ENCODE data around the gene NACC2. TPM values are rescaled to one million over a fixed set of nuclear protein-coding genes. Genes with fewer than 3 reads are reported as not detected.
"Not testable (repeated sequence)": the region's sequence is repeated elsewhere in the genome, so short reads cannot be mapped to it uniquely, and the experiment has no call there.

The NACC2 gene
- polyA plus RNA-seq, 3 donors, result 5.3 to 15.5 (median 9.1) TPM

DNA sequence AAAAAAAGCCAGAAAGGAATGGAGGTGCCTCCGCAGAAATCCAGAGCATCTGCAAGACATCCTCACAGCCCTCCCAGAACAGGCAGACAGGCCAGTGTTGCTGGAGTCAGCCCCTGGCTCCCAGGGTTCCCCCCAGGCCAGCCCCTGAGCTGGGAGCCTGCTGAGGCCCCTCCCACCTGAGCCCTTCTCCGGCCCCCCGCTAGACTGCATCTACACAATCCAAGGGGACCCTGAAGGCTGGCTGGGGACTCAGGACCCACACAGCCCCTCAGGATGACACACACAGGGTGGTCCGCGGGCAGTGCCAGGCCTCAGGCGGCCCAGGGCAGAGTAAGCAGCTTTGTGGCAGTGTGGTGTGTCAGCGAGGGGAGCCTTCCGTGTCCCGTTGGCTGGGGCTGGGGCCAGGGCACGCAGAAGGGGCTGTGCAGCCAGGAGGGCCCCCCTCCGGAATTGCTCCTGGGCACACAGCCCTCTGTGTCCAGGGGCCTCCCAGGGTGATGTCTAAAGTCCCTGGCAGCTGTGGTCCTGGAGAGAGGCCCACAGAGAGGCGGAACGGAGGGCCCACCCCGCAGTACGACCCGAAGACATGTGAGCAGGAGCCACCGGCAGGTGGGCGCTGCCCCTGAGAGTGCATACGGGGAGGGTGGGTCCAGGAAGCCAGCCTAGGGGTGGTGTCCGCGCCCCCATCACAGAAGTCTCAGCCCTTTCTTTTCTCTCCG lies 20.7 kb upstream of the NACC2 start:
- 89 to 90% (median 89%) methylated on average over 19 to 22 of the region's 22 CpGs for WGBS, 3 donors
- no peak overlapping the region for H3K27ac ChIP-seq (ENCODE audit: low read depth, low read length)

DNA sequence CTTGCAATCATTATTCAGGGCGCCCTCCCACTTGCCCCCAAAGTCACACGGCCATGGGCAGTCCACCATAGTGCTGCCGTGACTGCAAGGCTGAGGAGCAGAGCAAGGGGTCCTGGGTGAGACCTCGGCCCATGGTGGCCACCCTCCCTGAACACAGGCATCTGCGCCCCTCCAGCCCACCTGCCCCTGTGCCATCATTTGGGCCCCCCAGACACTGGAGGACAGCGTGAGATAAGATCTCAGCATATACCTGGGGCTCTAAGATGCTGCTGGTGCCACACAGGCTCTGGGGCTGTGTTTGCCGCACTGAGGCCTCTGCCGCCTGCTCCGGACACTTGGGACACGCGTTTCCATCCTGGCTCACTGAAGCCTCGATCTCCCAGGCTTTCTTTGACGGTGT lies 20.1 kb upstream of the NACC2 start:
- WGBS, 3 donors, result 87 to 95% (median 89%) methylated on average over 13 of the region's 13 CpGs
- H3K27ac ChIP-seq (ENCODE audit: low read depth, low read length), result no peak overlapping the region

DNA sequence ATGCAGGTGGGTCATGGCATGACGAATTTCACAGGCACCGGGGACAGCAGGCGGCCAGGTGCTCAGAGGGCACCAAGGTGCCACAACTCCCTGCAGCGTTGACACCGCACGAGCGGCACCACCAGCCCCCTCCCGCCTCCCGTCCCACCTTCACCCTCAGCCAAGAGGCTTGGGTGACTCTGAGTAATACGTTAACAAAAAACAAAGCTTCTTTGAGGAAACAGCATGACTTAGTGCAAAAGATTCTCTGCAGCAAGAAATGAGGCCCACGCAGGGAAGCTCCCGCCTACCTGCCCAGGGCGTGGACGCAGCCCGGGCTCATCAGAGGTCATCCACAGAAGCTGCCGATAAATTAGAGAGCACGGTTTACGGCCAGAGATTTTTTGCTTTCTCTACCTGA lies 19.5 kb upstream of the NACC2 start:
- WGBS, 3 donors, result 94 to 96% (median 94%) methylated on average over 18 of the region's 18 CpGs
- no peak overlapping the region for H3K27ac ChIP-seq (ENCODE audit: low read depth, low read length)

DNA sequence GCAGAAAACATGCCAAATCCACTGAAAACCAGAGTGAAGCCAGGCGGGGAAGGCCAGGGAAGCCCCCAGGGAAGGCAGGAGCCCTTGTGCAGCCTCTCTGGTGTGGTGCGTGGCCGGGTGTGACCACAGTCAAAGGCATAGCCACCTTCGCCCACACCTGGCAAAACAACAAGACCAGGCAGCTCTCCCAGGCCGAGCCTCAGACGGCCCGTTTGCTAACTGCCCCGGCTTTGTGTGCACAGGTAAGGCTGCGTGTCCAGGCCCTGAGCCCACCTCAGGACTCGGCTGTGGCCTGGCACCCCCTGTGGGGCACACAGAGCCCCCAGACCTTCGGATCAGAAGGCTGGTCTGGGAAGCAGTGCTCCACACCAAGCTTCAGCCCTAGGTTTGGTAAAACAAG lies 17.5 kb upstream of the NACC2 start:
- 72 to 86% (median 85%) methylated on average over 11 of the region's 11 CpGs for WGBS, 3 donors
- H3K27ac ChIP-seq (ENCODE audit: low read depth, low read length), result no peak overlapping the region

DNA sequence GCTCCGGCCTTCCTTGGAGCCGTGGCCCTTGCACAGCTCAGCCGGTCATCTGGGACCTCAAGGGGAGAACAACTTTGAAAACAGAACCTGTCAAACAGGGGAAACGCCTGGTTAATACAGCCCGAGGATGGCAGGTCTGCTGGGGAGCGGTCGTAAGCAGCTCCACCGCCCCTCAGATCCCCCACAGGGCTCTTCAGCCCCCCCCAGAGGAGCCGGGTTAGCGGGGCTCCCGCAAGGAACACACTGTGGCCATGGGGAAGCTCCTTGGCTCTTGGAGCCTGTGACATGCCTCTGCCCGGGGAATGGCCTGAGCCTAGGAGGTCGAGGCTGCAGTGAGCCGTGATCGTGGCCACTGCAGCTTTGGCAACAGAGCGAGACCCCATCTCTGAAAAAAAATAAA lies 16.8 kb upstream of the NACC2 start:
- no peak overlapping the region for H3K27ac ChIP-seq (ENCODE audit: low read depth, low read length)
- WGBS, 3 donors, result 72 to 80% (median 73%) methylated on average over 16 of the region's 16 CpGs

DNA sequence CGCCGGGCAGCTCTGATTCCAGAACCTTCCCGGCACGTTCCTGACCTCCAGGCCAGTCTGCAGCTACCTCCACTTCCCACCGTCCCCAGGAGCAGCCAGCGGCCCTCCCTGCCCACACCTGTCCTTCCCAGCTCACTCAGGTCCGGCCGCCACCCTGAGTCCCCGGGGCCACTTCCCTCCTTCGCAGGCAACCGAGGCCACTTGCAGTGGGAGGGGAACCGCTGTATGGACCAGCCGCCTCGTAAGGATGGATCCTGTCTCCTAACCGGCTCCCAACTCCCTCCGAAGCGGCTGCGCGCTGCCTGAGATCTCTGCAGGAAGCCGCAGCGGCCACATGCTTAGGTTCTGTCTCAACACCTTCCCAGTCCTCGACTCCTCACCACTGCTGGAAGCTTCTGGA lies 16.1 kb upstream of the NACC2 start:
- H3K27ac ChIP-seq (ENCODE audit: low read depth, low read length), result no peak overlapping the region
- 89 to 93% (median 91%) methylated on average over 22 of the region's 22 CpGs for WGBS, 3 donors

DNA sequence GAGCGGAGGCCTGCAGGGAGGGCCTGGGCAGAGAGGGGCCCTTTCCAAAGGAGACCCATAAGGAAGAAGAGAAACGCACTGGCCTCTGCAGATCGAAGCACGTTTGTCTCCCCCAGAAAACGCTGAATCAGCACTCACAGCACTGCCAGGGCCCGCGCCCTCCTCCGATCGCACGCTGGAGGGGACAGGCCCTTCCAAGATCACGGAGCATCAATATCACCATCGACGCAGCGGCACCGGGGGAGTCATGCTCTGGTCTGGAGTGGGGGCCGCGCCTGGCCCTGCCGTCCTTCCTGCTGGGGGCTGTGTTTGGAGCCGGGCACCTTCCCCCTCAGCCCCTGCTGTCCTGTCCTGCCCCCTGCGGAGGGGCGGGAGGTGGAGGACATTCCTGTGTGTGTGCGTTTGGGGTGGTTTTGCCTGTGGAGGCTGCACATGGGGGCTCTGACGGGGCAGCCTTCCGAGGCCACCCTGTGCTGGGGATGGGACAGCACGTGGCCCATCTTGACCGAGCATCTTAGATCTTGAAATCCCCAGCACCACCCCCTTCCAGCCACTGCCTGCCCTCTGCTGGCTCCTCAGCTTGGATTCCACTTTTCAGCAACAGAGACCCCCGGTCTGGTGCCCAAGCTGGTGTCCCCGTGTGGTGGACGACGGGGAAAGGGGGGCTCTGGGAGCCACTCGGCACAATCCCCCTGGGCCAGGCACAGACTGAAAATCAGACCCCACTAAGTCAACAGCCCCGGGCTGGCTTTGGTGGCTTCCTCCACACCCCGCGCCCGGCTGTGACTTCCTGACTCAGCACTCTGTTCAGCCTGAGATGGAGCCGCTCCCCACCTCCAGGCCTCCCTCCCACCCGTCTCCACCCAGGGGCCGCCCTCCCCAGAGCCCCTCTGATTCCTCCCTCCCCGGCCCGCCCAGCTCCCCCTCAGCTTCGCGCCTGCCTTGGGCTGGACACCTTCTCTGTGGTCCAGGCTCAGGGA lies 15.3 kb upstream of the NACC2 start:
- H3K27ac ChIP-seq (ENCODE audit: low read depth, low read length), result no peak overlapping the region
- 10 to 30% (median 17%) methylated on average over 40 to 42 of the region's 42 CpGs for WGBS, 3 donors

DNA sequence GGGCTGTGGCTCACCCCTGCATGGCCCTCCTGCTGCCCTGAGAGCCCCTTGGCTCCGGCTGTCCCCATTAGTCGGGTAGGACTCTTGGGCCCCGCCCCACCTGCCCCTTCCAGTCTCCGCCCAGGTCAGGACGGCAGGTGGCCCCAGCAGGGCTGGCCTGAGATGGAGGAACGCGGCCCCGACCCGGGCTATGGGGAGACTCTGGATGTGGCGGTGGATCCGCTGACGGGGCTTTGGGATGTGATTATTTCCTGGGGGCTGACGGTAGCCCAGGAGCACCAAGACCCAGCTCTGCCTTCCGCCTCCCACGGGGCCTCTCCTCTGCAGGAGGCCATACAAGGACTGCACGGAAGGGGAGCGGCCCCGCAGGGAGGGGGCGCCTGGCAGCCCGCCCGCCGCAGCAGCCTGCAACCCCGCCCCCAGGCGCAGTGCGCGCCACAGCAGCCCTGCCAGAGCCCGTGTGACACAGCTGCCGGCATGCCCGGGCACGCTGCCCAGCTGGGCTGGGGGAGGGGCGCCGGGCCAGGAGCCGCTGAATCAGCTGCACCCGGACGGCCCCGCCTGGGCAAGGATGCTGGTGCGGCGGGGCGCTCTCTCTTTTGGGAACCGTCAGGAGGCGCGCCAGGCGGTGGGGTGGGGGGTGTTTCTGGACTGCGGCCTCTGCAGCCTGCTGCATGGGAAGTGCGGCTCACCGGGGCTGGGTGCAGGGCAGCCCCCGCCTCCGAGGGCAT lies 14.4 kb upstream of the NACC2 start:
- no peak overlapping the region for H3K27ac ChIP-seq (ENCODE audit: low read depth, low read length)
- WGBS, 3 donors, result 1% methylated on average over 45 to 48 of the region's 48 CpGs

DNA sequence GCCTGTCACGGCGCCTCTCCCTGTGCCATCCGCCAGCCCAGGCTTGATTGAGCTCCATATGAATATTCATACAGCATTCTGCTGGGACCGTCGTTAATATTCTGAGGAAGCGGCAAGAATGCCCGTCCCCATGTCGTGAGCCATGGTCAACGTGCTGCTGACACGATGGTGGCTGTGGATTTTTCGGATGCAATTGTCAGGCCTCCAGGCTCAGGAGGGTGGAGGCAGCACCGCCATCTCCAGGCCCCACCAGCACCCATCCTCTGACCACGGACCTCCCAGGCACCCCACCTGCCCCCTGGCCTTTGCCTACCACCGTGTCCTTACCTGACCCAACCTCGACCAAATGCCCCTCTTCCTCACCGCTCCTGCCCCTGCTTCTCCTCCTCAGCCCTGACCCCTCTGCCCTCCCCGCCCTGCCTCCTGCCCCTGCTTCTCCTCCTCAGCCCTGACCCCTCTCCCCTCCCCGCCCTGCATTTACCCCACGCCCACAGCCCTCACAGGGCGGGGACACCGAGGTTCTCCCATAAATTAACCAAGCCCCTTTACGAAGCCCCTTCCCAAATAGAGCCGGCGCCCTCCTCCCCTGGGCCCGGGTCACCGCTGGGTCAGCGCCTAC lies 13.7 kb upstream of the NACC2 start:
- WGBS, 3 donors, result 78 to 83% (median 81%) methylated on average over 27 of the region's 27 CpGs
- H3K27ac ChIP-seq (ENCODE audit: low read depth, low read length), result no peak overlapping the region

DNA sequence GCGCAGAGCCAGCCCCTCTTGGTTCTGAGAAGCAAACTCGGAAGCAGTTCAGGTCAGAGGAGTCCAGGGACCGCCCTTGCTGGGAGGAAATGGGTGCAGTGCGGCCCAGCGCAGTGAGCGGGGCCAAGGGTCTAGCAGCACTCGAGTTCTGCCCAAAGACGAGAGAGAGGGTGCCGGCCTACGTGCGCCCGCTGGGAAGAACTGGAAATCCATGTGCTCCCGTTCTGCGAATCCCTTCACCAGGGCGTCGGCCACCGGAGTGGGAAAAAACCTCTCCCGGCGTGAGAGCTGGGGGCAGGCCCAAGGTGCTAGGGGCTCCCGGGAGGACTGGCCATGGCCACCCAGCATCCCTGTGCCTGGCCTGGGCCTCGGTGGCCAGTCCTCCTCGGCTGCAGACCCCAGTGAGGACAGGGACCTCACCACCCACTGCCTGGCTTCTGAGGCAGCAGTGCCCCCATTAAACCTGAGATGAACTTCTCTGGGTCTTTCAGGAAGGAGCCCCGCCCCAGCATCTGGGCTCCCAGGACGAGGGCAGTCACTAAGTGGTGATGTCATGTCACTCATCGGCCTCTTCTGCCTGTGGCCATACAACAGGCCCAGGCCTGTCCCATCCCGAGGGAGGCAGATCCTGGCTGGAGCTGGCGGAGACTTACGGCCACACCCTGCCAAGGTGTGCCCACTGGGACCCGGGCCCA lies 13.0 kb upstream of the NACC2 start:
- 81 to 88% (median 84%) methylated on average over 28 to 29 of the region's 29 CpGs for WGBS, 3 donors
- no peak overlapping the region for H3K27ac ChIP-seq (ENCODE audit: low read depth, low read length)

DNA sequence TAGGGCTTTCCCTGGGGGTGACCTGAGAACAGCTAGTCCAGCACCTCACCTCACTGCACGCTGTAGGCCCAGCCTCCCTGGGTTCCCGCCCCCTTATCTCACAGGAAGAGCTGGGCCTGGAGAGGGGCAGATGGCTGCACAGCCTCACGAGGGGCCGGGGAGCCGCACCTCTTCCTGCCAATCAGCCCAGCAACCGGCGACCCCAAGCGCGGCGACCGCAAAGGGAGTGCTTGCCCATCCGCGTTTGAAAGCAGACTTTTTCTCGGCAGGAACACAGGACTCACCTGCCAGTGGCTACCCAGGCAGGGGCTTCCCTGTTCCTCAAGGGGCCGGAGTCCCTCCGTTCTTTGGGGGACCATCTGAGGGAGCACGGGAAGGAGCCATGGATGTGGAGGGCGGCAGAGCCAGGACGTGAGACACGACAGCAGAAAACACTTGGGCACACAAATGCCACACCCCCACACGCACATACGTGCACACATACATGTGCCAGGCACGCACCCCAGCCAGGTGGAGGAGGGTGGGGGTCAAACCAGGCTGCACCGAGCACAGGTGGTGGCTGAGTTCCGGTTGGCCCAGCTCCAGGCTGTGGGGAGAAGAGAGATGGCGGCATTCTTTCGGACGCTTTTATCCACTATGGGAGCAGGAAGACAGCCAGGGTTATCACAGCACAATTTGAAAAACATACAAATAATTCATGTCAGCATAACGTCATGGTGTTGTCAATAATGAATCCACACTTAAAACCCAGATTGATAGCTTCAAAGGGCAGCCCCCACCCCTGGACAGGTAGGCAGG lies 12.3 kb upstream of the NACC2 start:
- 44 to 72% (median 45%) methylated on average over 28 to 29 of the region's 29 CpGs for WGBS, 3 donors
- H3K27ac ChIP-seq (ENCODE audit: low read depth, low read length), result no peak overlapping the region

DNA sequence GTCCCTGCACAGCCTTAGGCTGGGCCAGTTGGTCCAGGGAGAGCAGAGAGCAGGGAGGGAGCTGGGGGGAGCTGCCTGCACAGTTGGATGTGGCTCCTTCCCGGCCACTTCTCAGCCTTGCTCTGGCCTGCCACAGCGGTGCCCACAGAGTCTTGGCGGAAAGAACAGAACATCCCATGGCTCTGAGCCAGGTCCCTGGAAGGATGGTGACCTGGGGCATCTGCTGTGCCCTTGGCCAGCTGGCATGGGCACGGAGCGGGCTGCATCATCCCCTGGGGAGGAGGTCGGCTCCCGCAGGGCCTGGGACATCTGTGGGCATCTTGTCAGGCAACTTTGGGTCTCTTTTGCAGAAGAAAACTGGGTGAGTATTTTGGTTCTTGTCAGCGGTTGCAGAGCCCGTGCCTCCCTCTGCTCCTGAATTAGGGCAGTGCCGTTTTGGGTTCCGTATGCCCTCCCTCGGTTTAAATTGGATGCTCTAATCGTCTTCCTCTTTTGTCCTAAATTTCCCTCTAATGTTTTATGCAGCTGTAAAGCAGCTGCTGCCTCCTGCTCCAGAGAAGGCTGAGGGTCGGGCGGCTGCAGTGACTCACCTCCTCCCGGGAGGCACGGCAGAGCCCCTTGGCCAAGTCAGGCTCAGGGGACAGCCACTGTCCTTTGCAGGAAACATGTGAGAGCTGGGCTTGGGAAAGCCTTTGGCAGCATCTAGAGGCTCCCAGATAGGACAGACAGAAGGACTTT lies 10.5 kb upstream of the NACC2 start:
- 28 to 73% (median 28%) methylated on average over 17 of the region's 17 CpGs for WGBS, 3 donors
- no peak overlapping the region for H3K27ac ChIP-seq (ENCODE audit: low read depth, low read length)

DNA sequence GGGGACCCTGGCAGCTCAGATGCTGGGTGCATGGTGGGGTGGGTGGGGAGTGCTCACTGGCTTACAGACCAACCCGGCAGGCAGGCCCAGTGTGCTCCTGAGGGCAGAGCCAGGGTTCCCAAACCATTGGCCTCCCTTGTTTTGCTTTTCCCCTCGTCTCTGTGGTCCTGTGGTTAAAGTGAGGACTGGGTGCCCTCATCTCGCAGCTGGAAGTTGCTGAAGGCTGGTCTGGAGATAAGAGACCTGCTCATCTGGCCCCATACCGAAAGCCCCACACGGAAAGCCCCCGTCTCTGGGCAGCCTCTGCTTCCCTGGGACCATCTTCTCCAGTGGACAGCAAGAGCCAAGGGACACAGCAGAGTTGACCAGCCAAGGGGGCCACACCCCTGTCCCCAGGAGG lies 9.8 kb upstream of the NACC2 start:
- no peak overlapping the region for H3K27ac ChIP-seq (ENCODE audit: low read depth, low read length)
- 63 to 83% (median 68%) methylated on average over 6 of the region's 6 CpGs for WGBS, 3 donors

DNA sequence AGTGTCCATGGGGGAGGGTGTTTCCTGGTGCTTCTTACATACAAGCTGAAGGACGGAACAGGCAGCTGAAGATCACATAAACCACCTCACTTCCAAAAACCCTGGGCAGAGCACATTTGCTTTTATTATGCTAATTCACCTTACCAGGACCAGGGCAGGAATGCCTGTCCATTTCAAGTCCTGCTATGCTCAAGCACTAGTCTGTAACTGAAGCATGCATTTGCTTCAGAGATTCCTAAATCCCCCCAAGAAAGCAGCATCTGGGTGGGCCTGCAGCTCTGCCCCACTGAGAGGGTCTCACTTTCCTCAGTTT lies 9.4 kb upstream of the NACC2 start:
- H3K27ac ChIP-seq (ENCODE audit: low read depth, low read length), result no peak overlapping the region
- WGBS, 3 donors, result 50 to 83% (median 70%) methylated on average over 1 of the region's 1 CpG

DNA sequence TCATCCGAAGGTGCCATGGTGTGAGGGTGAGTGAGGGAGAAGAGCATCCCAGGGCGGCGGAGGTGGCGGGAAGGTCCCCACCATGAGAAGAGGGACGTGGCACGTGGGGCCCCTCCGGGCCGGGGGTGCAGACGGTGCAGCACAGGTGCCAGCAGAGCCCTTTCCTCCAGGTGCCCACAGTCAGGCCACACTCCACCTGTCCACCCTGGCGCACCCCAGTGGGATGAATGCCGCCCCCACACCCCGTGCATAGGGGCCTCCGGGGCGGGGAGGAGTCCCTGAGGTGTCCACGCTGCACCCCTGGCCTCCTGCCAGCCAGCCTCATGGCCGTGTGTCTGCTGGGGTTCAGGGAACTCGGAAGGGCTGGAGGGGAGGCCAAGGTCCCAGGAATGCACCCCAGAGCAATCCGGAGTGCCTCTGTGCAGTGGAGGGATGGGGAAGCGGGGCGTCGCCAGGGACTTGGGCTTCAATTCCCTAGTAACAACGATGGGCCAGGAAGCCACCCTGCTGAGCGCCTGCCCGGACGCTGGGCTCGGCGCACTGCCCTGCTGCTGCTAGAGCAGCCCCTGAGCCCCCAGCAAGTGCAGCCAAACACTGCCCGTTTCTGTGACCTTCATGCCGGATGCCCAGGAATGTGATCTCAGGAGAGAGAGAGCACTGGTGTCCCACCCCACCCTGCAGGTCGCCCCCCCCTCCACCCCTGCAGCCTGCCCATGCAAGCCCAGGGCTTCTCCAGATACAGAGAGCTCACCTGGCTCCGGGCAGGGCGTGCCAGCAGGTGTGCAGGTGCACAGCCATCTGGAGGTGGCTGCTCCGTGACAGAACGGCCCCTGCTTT lies 8.8 kb upstream of the NACC2 start:
- WGBS, 3 donors, result 38 to 72% (median 63%) methylated on average over 29 to 34 of the region's 34 CpGs
- H3K27ac ChIP-seq (ENCODE audit: low read depth, low read length), result no peak overlapping the region

DNA sequence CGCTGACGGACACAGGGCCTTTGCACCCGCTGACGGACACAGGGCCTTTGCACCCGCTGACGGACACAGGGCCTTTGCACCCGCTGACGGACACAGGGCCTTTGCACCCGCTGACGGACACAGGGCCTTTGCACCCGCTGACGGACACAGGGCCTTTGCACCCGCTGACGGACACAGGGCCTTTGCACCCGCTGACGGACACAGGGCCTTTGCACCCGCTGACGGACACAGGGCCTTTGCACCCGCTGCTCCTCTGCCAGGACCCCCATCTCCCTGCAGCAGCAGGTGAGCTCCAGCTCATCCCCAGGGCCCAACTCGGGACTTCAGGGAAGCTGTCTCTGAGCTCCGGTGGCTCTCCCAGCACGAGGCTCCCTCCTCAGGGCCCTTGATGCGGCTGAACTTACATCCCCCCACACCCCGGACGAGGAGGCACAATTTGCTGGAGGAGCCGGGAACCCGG lies 6.6 kb upstream of the NACC2 start:
- not testable (repeated sequence) for H3K27ac ChIP-seq (ENCODE audit: low read depth, low read length)
- 82 to 93% (median 89%) methylated on average over 11 to 13 of the region's 27 CpGs for WGBS, 3 donors

Measured in adipose tissue (tissue), 3 donors.